ENCODE data around the gene XPNPEP2. TPM values are rescaled to one million over a fixed set of nuclear protein-coding genes. Genes with fewer than 3 reads are reported as not detected.

Gene XPNPEP2
- total and polyA plus RNA-seq, 9 of the 15 experiments (the other 6 are each of a cell fraction or from before 2014, with no cell fraction given), result 0.03 to 0.19 (median 0.09) TPM; not detected in 5

- TF ChIP-seq, protein P1, sequence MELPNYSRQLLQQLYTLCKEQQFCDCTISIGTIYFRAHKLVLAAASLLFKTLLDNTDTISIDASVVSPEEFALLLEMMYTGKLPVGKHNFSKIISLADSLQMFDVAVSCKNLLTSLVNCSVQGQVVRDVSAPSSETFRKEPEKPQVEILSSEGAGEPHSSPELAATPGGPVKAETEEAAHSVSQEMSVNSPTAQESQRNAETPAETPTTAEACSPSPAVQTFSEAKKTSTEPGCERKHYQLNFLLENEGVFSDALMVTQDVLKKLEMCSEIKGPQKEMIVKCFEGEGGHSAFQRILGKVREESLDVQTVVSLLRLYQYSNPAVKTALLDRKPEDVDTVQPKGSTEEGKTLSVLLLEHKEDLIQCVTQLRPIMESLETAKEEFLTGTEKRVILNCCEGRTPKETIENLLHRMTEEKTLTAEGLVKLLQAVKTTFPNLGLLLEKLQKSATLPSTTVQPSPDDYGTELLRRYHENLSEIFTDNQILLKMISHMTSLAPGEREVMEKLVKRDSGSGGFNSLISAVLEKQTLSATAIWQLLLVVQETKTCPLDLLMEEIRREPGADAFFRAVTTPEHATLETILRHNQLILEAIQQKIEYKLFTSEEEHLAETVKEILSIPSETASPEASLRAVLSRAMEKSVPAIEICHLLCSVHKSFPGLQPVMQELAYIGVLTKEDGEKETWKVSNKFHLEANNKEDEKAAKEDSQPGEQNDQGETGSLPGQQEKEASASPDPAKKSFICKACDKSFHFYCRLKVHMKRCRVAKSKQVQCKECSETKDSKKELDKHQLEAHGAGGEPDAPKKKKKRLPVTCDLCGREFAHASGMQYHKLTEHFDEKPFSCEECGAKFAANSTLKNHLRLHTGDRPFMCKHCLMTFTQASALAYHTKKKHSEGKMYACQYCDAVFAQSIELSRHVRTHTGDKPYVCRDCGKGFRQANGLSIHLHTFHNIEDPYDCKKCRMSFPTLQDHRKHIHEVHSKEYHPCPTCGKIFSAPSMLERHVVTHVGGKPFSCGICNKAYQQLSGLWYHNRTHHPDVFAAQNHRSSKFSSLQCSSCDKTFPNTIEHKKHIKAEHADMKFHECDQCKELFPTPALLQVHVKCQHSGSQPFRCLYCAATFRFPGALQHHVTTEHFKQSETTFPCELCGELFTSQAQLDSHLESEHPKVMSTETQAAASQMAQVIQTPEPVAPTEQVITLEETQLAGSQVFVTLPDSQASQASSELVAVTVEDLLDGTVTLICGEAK (IDR thresholded peaks at IDR 0.05), result no peak
- TF ChIP-seq, protein P1 (CRISPR knock-in tag; IDR thresholded peaks at IDR 0.05), result no peak
- no peak for TF ChIP-seq ZSCAN32 (CRISPR knock-in tag; IDR thresholded peaks at IDR 0.05)
Observed at GRCh38 chrX:129717892-129718291, 20.9 kb upstream of the XPNPEP2 start (continued).

Data from K562 (cell line).